ENCODE data around the gene ZNF330. TPM values are rescaled to one million over a fixed set of nuclear protein-coding genes. Genes with fewer than 3 reads are reported as not detected.

ZNF330 gene
- total and polyA plus RNA-seq, 2 of the 8 experiments (the other 6 are each of a cell fraction or from before 2014, with no cell fraction given): 17.7 to 44.3 TPM

- no peak overlapping the region for H3K9ac ChIP-seq (replicated peaks in 1 of 4; ENCODE audit: extremely low read depth in 1 of 4, low read depth in 3 of 4, low read length in 3 of 4)
- no peaks in the 10 kb centered on the region for H3K79me2 ChIP-seq (ENCODE audit: control insufficient read depth in 1 of 2, insufficient read depth in 2 of 2, low read length in 2 of 2)
- H3K27ac ChIP-seq (ENCODE audit: low read depth, low read length): no peak overlapping the region
- no peak overlapping the region for H3K4me3 ChIP-seq (ENCODE audit: extremely low read depth in 1 of 4, insufficient read depth in 2 of 4, low read depth in 3 of 4, low read length in 4 of 4)
- ChIA-PET CTCF (ENCODE audit: partially characterized antibody) (interaction anchor here (0.7 to 2.5 kb wide), 2 partner anchors 40 to 100 kb away, joined by 3 to 7 read pairs; no protein-coding TSS in a partner anchor), POLR2A (ENCODE audit: partially characterized antibody) (no interaction called here)
- no peak overlapping the region for H3K56ac ChIP-seq (replicated peaks; ENCODE audit: insufficient read length, low read depth, low read length)
- H3K9me3 ChIP-seq (ENCODE audit: insufficient read depth in 2 of 2, low read depth in 1 of 2, low read length in 1 of 2): peaks cover 0 to 8% of the 10 kb centered on the region in 2 experiments; a peak in 2 of 4 replicates
- H4K91ac ChIP-seq (replicated peaks; ENCODE audit: insufficient read length, low read length): no peak overlapping the region
- H2AK5ac ChIP-seq (ENCODE audit: low read depth, low read length): no peak overlapping the region
- no peak overlapping the region for H3K14ac ChIP-seq (ENCODE audit: insufficient read length)
- no peak overlapping the region for H3K4ac ChIP-seq (replicated peaks; ENCODE audit: insufficient read length, low read depth, low read length)
- H3K79me1 ChIP-seq (ENCODE audit: low read depth, low read length): no peaks in the 10 kb centered on the region
- H3K4me2 ChIP-seq (ENCODE audit: insufficient read depth in 1 of 2, low read depth in 2 of 2, low read length in 2 of 2): no peak overlapping the region
- no peak for DNase-seq (ENCODE audit: low read depth in 1 of 2, low spot score in 2 of 2)
- no peak overlapping the region for H3K23ac ChIP-seq (ENCODE audit: insufficient read length)
- FAIRE-seq: no peak
- no peak overlapping the region for H2BK5ac ChIP-seq (ENCODE audit: low read depth, low read length)
- no peak overlapping the region for H4K8ac ChIP-seq (ENCODE audit: extremely low read depth, insufficient read depth, low read length)
- no peak overlapping the region for H2BK15ac ChIP-seq (ENCODE audit: low read length)
- H3K36me3 ChIP-seq (ENCODE audit: control insufficient read depth in 2 of 4, insufficient read depth in 4 of 4, low read length in 3 of 4): no peaks in the 10 kb centered on the region
- H3K27me3 ChIP-seq (replicated peaks in 1 of 4; ENCODE audit: control insufficient read depth in 3 of 4, extremely low read depth in 1 of 4, insufficient read depth in 3 of 4, low read length in 3 of 4): no peaks in the 10 kb centered on the region
- no peak overlapping the region for H2BK12ac ChIP-seq (ENCODE audit: low read depth, low read length)
- H3K4me1 ChIP-seq (replicated peaks in 1 of 4; ENCODE audit: control insufficient read depth in 3 of 4, insufficient read depth in 4 of 4, low read length in 3 of 4): peaks cover 0 to under 1% (median 0%) of the 10 kb centered on the region in 4 experiments; a peak in 2 of 7 replicates
- no peak overlapping the region for H4K5ac ChIP-seq (ENCODE audit: insufficient read length, low read depth, low read length)
- no peaks in the 10 kb centered on the region for H4K20me1 ChIP-seq (replicated peaks in 1 of 2; ENCODE audit: control insufficient read depth in 1 of 2, insufficient read depth in 2 of 2, low read length in 2 of 2)
- no peaks in the 10 kb centered on the region for H3K23me2 ChIP-seq (ENCODE audit: low read depth, low read length)
- no peak overlapping the region for H2BK120ac ChIP-seq (replicated peaks; ENCODE audit: low read depth, low read length)
- H2AFZ ChIP-seq (ENCODE audit: low read length): no peak overlapping the region
- no peak overlapping the region for H2BK20ac ChIP-seq (ENCODE audit: low read length)
- no peak overlapping the region for H3K18ac ChIP-seq (ENCODE audit: extremely low read depth, low read length)
- TF ChIP-seq BRCA1 (IDR thresholded peaks at IDR 0.05; ENCODE audit: low read depth, low read length) (no peak), BACH1 (IDR thresholded peaks at IDR 0.05; ENCODE audit: low read length) (no peak), POLR2A (IDR thresholded peaks at IDR 0.05; ENCODE audit: control extremely low read depth in 1 of 2, low read depth in 2 of 2, low read length in 2 of 2) (no peak)
- TF ChIP-seq, protein P1, sequence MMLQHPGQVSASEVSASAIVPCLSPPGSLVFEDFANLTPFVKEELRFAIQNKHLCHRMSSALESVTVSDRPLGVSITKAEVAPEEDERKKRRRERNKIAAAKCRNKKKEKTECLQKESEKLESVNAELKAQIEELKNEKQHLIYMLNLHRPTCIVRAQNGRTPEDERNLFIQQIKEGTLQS (IDR thresholded peaks at IDR 0.05; ENCODE audit: insufficient read depth, low read depth, low read length): no peak
These were observed 5.7 kb upstream of the ZNF330 start for GRCh38 chr4:141215030-141215429.

Measured in H1 (cell line).